GM23248 (cell line): ENCODE results near the gene DGKI. TPM values are rescaled to one million over a fixed set of nuclear protein-coding genes. Genes with fewer than 3 reads are reported as not detected.

ENCODE experiments used
- DNase-seq: peaks from one replicate; pipeline ENCODE4 v3.0.0-alpha.2; 2015
- H2AFZ ChIP-seq: fragments of 200-600 bp; sonication (generic); 2 replicates; pipeline ENCODE4 v1.6.1; 2016; ENCODE audit warnings: antibody characterized with exemption
- H3F3A ChIP-seq: fragments of 200-600 bp; sonication (generic); 2 replicates; pipeline ENCODE4 v1.6.1; 2016; ENCODE audit warnings: mild to moderate bottlenecking, antibody characterized with exemption, mixed run types; ENCODE audit not compliant: insufficient read depth
- H3K27ac ChIP-seq: fragments of 200-600 bp; sonication (generic); 2 replicates; pipeline ENCODE4 v1.5.1; 2016; ENCODE audit warnings: mild to moderate bottlenecking
- H3K27me3 ChIP-seq: fragments of 200-600 bp; sonication (generic); replicated peaks from 2 replicates; pipeline ENCODE4 v1.6.1; 2016; ENCODE audit warnings: mild to moderate bottlenecking; ENCODE audit not compliant: insufficient read depth
- H3K36me3 ChIP-seq: fragments of 200-600 bp; sonication (generic); 2 replicates; pipeline ENCODE4 v1.6.1; 2016; ENCODE audit warnings: low read depth, mild to moderate bottlenecking
- H3K4me1 ChIP-seq: fragments of 200-600 bp; sonication (generic); 2 replicates; pipeline ENCODE4 v1.6.1; 2016; ENCODE audit warnings: mild to moderate bottlenecking; ENCODE audit not compliant: insufficient read depth
- H3K4me2 ChIP-seq: fragments of 200-600 bp; sonication (generic); one replicate; pipeline ENCODE4 v1.6.1; 2016; ENCODE audit warnings: mild to moderate bottlenecking; ENCODE audit not compliant: unreplicated experiment
- H3K4me3 ChIP-seq: fragments of 200-600 bp; sonication (generic); 2 replicates; pipeline ENCODE4 v1.5.1; 2016; ENCODE audit warnings: mild to moderate bottlenecking
- H3K79me2 ChIP-seq: fragments of 200-600 bp; sonication (generic); 2 replicates; pipeline ENCODE4 v1.6.1; 2016; ENCODE audit warnings: mild to moderate bottlenecking; ENCODE audit not compliant: insufficient read depth
- H3K9ac ChIP-seq: fragments of 200-600 bp; sonication (generic); 2 replicates; pipeline ENCODE4 v1.6.1; 2016; ENCODE audit warnings: mild to moderate bottlenecking
- H3K9me2 ChIP-seq: fragments of 200-600 bp; sonication (generic); 2 replicates; pipeline ENCODE4 v1.6.1; 2016; ENCODE audit warnings: mixed run types, mild to moderate bottlenecking, moderate library complexity; ENCODE audit not compliant: insufficient read depth
- H3K9me3 ChIP-seq: fragments of 200-600 bp; sonication (generic); one replicate; pipeline ENCODE4 v1.6.1; 2017; ENCODE audit warnings: low read depth
- H4K20me1 ChIP-seq: fragments of 200-600 bp; sonication (generic); 2 replicates; pipeline ENCODE4 v1.6.0; 2016; ENCODE audit not compliant: insufficient read depth
- EZH2 ChIP-seq: fragments of 200-600 bp; sonication (generic); IDR thresholded peaks from 2 replicates; pipeline ENCODE4 v1.6.1; 2018; ENCODE audit warnings: antibody characterized with exemption, mild to moderate bottlenecking; ENCODE audit not compliant: insufficient read depth, poor library complexity, severe bottlenecking
- EZH2phosphoT487 ChIP-seq: fragments of 200-600 bp; sonication (generic); IDR thresholded peaks from 2 replicates; pipeline ENCODE4 v1.6.1; 2018; ENCODE audit warnings: antibody characterized with exemption, moderate library complexity, mild to moderate bottlenecking, low read depth; ENCODE audit not compliant: insufficient read depth
- WGBS, 2 experiments: methylation state at CpG; one replicate each; pipeline ENCODE4 v1.1.6; 2015 to 2017; ENCODE audit warnings: low lambda C conversion rate in 2 of 2, low coverage in 1 of 2; ENCODE audit errors: missing lambda C conversion rate in 2 of 2; 5-methylcytosine and 5-hydroxymethylcytosine counted together
- in situ Hi-C: fragments of 300-500 bp; cut with MboI; formaldehyde crosslinking; loops from 2 replicates; pipeline ENCODE4 v1.15.0; 2020
- polyA plus RNA-seq: library from polyadenylated mRNA; unstranded; fragments of >200 nt; fragmentation: Nextera tagmentation; extraction: Ambion mirVana; gene quantifications from 2 replicates; pipeline ENCODE4 v1.2.1, GENCODE V29; 2016
- total RNA-seq: library from RNA; depleted of rRNA; stranded (reverse); fragments of >200 nt; shearing (Covaris generic); gene quantifications from 2 replicates; pipeline ENCODE4 v1.2.3, GENCODE V29; 2014

The DGKI gene
- total and polyA plus RNA-seq, 2 experiments from 2014 or later, result 5.4 to 25.9 TPM

GRCh38 chr7:137762334-137762733, 84.4 kb downstream of the DGKI start:
- 86 to 87% methylated on average over 2 of the region's 2 CpGs for WGBS, 2 experiments
- Histone ChIP-seq H2AFZ (no peak overlapping the region), H3K27ac (no peak overlapping the region), H4K20me1 (no peaks in the 10 kb centered on the region), H3F3A (peaks cover 10% of the 10 kb centered on the region; the same call in 1 of the 2 replicates), H3K4me3 (no peak overlapping the region), H3K79me2 (peaks cover 25% of the 10 kb centered on the region), H3K9ac (no peak overlapping the region), H3K4me2 (no peak overlapping the region), H3K4me1 (0 out of 2 replicates have a peak, but pooled peaks cover 2% of the 10 kb centered on the region), H3K36me3 (no peaks in the 10 kb centered on the region; the same call in 1 of the 2 replicates), H3K27me3 (no peaks in the 10 kb centered on the region), H3K9me3 (no peaks in the 10 kb centered on the region), H3K9me2 (no peaks in the 10 kb centered on the region)
- DNase-seq, result no peak
- no peak for TF ChIP-seq EZH2
- TF ChIP-seq EZH2phosphoT487, result no peak
- in situ Hi-C loops, result no loop called here

- TF ChIP-seq EZH2phosphoT487 (no peak), EZH2 (no peak)
- Histone ChIP-seq H3F3A (peaks cover 27% of the 10 kb centered on the region), H3K9ac (no peak overlapping the region), H3K4me3 (no peak overlapping the region), H2AFZ (no peak overlapping the region), H3K4me1 (peaks cover 22% of the 10 kb centered on the region), H3K27ac (no peak overlapping the region), H3K79me2 (peaks cover 7% of the 10 kb centered on the region), H3K27me3 (no peaks in the 10 kb centered on the region), H3K9me2 (no peaks in the 10 kb centered on the region), H3K36me3 (no peaks in the 10 kb centered on the region; the same call in 1 of the 2 replicates), H3K4me2 (no peak overlapping the region), H3K9me3 (no peaks in the 10 kb centered on the region), H4K20me1 (no peaks in the 10 kb centered on the region)
- WGBS, 2 experiments, result 85 to 91% methylated on average over 6 of the region's 6 CpGs
- in situ Hi-C loops, result no loop called here
- DNase-seq, result no peak
These were observed 86.7 kb downstream of the DGKI start for GRCh38 chr7:137760111-137760510.

- Histone ChIP-seq H3K4me3 (no peak overlapping the region), H2AFZ (no peak overlapping the region), H3K4me2 (peak overlapping the region; percentile 37), H3K27me3 (no peaks in the 10 kb centered on the region), H3K36me3 (no peaks in the 10 kb centered on the region; the same call in 1 of the 2 replicates), H3K9me2 (no peaks in the 10 kb centered on the region), H3K27ac (peak overlapping the region; percentile 79), H3K4me1 (peaks cover 42% of the 10 kb centered on the region), H3K79me2 (peaks cover 23% of the 10 kb centered on the region; the same call in 1 of the 2 replicates), H3K9ac (peak overlapping the region; percentile 63), H3F3A (peaks cover 33% of the 10 kb centered on the region), H3K9me3 (no peaks in the 10 kb centered on the region), H4K20me1 (no peaks in the 10 kb centered on the region)
- peak; percentile 71 for DNase-seq
- WGBS, 2 experiments, result 83 to 86% methylated on average over 10 of the region's 10 CpGs
- no peak for TF ChIP-seq EZH2
- no peak for TF ChIP-seq EZH2phosphoT487
- in situ Hi-C loops, result no loop called here
These were observed 89.4 kb downstream of the DGKI start for GRCh38 chr7:137757146-137757925.

- Histone ChIP-seq H3K79me2 (peaks cover 22% of the 10 kb centered on the region; the same call in 1 of the 2 replicates), H3K4me3 (peak overlapping the region; percentile 1; the same call in 1 of the 2 replicates), H3K4me1 (peaks cover 42% of the 10 kb centered on the region), H3K4me2 (peak overlapping the region; percentile 37), H2AFZ (peak overlapping the region; percentile 51; the same call in 1 of the 2 replicates), H3K27me3 (no peaks in the 10 kb centered on the region), H3K27ac (peak overlapping the region; percentile 79), H3K9me2 (no peaks in the 10 kb centered on the region), H3K9ac (peak overlapping the region; percentile 63), H3K9me3 (no peaks in the 10 kb centered on the region), H3F3A (peaks cover 33% of the 10 kb centered on the region), H4K20me1 (no peaks in the 10 kb centered on the region), H3K36me3 (no peaks in the 10 kb centered on the region)
- in situ Hi-C loops, result no loop called here
- WGBS, 2 experiments, result 8 to 9% methylated on average over 5 of the region's 5 CpGs
- DNase-seq, result peak; percentile 71
- TF ChIP-seq EZH2 (no peak), EZH2phosphoT487 (no peak)
These were observed 90.7 kb downstream of the DGKI start for GRCh38 chr7:137755846-137756651.
